GM12801 (cell line): ENCODE measurements around the gene TRMT6.

ENCODE experiments used
- CTCF ChIP-seq: IDR thresholded peaks from one replicate; pipeline ENCODE4 v1.5.1; 2011; ENCODE audit warnings: control low read depth; ENCODE audit not compliant: insufficient read length; ENCODE audit errors: extremely low read depth

The TRMT6 gene

DNA sequence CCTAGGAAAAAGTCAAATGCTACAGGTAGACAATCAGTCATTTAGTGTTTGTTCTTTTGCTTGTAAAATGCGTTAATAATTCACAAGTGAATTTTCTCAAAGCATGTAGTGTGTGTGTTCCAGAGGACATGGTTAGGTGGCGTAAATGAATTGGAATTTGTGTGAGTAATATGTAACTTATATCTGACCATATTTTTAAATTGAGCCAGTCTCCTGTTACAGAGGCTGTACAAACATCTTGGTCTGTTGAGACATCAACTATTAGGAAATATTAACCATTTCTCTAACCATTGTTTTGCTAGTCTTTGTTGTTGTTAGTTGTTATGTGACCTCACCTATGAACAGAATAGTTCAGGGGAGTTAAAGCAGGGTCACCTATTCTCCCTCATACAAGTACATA, 22.8 kb upstream of the TRMT6 start:
- TF ChIP-seq CTCF: no peak

DNA sequence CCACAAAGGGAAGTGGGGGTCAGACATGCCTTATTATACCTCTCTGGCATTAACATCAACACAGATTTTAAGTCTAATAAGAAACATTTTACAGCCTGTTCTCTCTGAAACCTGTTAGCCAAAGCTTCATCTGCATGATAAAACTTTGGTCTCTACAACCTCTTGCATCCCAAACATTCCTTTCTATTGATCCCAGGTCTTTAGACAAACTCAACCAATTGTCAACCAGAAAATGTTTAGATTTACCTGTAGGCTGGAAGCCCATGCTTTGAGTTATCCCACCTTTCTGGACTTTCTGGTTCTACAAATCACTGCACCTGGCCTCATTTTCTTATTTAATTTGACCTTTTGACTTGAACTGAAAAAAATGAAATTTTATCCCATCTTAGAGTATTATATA, 20.9 kb upstream of the TRMT6 start:
- TF ChIP-seq CTCF: no peak

DNA sequence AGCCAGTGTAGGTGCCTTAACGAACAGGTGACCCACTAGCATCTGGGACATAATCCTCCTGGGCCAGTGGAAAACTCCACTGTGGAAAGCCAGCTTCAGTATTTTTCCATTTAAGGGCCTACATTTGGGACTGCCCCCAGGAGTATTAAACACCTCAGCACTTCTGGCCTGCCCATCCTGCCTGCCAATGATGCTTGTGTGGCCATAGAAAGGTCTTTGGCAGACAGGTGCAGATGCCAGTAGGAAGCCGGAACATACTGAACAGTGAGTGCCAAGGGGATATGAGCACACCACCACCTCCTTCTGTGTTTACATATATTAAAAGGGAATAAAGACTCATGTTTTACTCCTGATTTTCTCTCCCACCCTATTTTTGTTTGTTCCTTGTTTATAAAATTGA, 20.0 kb upstream of the TRMT6 start:
- no peak for TF ChIP-seq CTCF

DNA sequence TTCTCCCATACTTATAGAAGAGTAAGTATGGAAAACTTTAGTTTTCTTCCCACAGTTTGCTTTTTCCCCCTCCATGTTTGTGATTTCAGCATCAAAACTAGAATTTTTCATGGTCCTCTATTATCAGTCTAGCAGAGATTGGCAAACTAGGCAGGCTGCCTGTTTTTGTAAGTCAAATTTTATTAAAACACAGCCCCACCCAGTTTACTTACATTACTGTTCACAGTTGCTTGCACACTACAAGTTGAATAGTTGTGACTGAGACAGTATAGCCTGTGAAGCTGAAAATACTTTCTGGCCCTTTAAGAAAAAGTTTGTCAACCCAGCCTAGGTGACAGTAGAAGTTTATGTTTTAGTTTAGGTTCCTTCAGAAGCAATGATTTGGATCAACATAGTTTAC, 19.6 kb upstream of the TRMT6 start:
- TF ChIP-seq CTCF: no peak

GRCh38 chr20:5969348-5969935, 19.1 kb upstream of the TRMT6 start:
- TF ChIP-seq CTCF: no peak

DNA sequence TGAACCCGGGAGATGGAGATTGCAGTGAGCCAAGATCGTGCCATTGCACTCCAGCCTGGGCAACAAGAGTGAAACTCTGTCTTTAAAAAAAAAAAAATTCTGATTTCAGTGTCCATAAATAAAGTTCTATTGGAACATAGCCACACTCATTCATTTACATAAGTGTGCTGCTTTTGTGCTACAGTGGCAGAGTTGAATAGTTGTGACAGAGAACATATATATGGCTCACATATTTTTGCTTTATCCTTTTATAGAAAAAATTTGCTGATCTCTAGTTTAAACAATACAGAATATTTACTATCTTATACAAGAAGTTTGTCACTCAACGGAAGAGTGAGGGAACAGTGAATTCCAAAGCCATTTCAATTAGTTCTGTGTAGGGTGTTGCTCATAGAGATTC, 18.1 kb upstream of the TRMT6 start:
- no peak for TF ChIP-seq CTCF

DNA sequence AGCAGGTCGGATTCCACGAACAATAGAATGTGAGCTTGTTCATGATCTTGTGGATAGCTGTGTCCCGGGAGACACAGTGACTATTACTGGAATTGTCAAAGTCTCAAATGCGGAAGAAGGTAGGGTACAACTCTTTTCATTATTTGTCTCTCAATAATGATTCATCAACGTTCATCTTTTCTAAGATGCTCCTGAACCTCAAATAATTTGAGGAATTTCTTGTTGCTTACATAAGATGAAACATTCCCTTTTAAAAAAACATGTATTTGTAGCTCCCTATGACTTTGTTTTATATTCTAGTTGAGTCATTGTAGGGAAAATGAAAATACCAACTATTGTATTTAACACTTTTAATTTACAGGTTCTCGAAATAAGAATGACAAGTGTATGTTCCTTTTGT, 17.1 kb upstream of the TRMT6 start:
- no peak for TF ChIP-seq CTCF

GRCh38 chr20:5949943-5950270, 426 bp downstream of the TRMT6 start:
- no peak for TF ChIP-seq CTCF
